GM21381 (cell line): Measurements from ENCODE around the gene NUDT16L1.

Experiments
- ATAC-seq: cut with Tn5 transposase; IDR thresholded peaks from one replicate; pipeline ENCODE4 v1.9.1; 2021; ENCODE audit warnings: mild to moderate bottlenecking, moderate library complexity; ENCODE audit not compliant: unreplicated experiment

NUDT16L1 gene

GRCh38 chr16:4693956-4694641, 737 bp downstream of the NUDT16L1 start:
- ATAC-seq, result peak; percentile 8

- ATAC-seq, result no peak
Observed at GRCh38 chr16:4694642-4695451, 1.5 kb downstream of the NUDT16L1 start.

- no peak for ATAC-seq
Observed at GRCh38 chr16:4695473-4696171, 2.3 kb downstream of the NUDT16L1 start.

- ATAC-seq, result no peak
Observed at GRCh38 chr16:4696172-4696904, 3.0 kb downstream of the NUDT16L1 start.

- no peak for ATAC-seq
Observed at GRCh38 chr16:4696905-4697847, 3.8 kb downstream of the NUDT16L1 start.

- no peak for ATAC-seq
Observed at GRCh38 chr16:4697848-4698291, 4.5 kb downstream of the NUDT16L1 start.

GRCh38 chr16:4698321-4699045, 5.1 kb downstream of the NUDT16L1 start:
- no peak for ATAC-seq

GRCh38 chr16:4699046-4699556, 5.7 kb downstream of the NUDT16L1 start:
- no peak for ATAC-seq

GRCh38 chr16:4700380-4700996, 7.1 kb downstream of the NUDT16L1 start:
- no peak for ATAC-seq

- no peak for ATAC-seq
Observed at GRCh38 chr16:4700997-4701743, 7.8 kb downstream of the NUDT16L1 start.

GRCh38 chr16:4701791-4702465, 8.6 kb downstream of the NUDT16L1 start:
- ATAC-seq, result no peak

- ATAC-seq, result no peak
Observed at GRCh38 chr16:4702466-4702808, 9.1 kb downstream of the NUDT16L1 start.

GRCh38 chr16:4703906-4704305, 10.5 kb downstream of the NUDT16L1 start:
- ATAC-seq, result no peak

GRCh38 chr16:4704491-4704890, 11.1 kb downstream of the NUDT16L1 start:
- ATAC-seq, result no peak

GRCh38 chr16:4704913-4705312, 11.6 kb downstream of the NUDT16L1 start:
- ATAC-seq, result no peak

GRCh38 chr16:4706871-4707270, 13.5 kb downstream of the NUDT16L1 start:
- no peak for ATAC-seq

- no peak for ATAC-seq
Observed at GRCh38 chr16:4709481-4709880, 16.1 kb downstream of the NUDT16L1 start.
